ENCODE results near the gene HELZ2. TPM values are rescaled to one million over a fixed set of nuclear protein-coding genes. Genes with fewer than 3 reads are reported as not detected.

Gene HELZ2
- polyA plus RNA-seq, 1 of the 3 experiments (the other 2 are of a cell fraction), result 7.6 TPM

DNA sequence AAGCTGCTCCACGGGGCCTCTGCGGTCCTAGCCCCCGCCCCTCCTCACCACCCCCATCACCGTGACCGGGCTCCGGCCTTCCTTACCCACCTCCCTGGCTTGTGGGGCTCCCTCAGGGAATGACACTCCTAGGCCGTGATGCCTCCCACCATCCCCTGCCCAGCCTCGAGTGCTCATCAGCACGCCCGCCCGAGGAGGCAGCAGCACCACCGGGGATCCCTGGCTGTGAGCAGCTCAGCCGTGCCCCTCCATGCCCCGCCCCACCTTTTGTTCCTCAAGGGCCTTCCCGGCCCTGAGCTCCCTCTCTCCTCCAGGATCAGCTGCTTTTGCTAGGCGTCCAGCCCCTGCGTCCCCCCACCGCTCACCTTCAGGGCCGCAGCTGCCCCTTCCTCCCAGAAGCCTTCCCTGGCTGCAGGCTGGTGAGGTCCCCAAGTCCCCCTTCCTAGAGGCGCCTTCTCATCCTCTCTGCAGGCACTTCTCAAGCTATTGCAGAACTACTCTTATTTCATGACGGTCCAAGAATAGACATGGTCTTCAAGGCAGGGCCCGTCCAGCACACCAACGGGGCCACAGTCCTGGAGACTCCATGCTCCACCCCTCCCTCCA lies 17.1 kb downstream of the HELZ2 start:
- no peaks in the 10 kb centered on the region for H4K20me1 ChIP-seq (ENCODE audit: insufficient read depth)
- no peaks in the 10 kb centered on the region for H3K9me3 ChIP-seq
- DNase-seq, result no peak
- H3K27ac ChIP-seq (ENCODE audit: low read depth in 2 of 2, low read length in 1 of 2), result no peak overlapping the region
- H3K9me2 ChIP-seq, result no peaks in the 10 kb centered on the region
- CTCF ChIA-PET, result interaction anchor here (1.8 kb wide), 1 partner anchor 19 kb away, joined by 5 read pairs; no protein-coding TSS in a partner anchor
- H3K27me3 ChIP-seq (ENCODE audit: insufficient read depth), result no peaks in the 10 kb centered on the region
- H3K4me3 ChIP-seq (ENCODE audit: low read depth in 2 of 2, low read length in 1 of 2), result no peak overlapping the region
- H3K9ac ChIP-seq, result no peak overlapping the region
- no peaks in the 10 kb centered on the region for H3K79me2 ChIP-seq (ENCODE audit: insufficient read depth)
- peaks cover 7% of the 10 kb centered on the region for H3F3A ChIP-seq (replicated peaks; ENCODE audit: insufficient read depth)
- no peak overlapping the region for H3K4me2 ChIP-seq
- H3K36me3 ChIP-seq (replicated peaks in 1 of 2; ENCODE audit: control insufficient read depth in 1 of 2, insufficient read depth in 2 of 2, low read length in 1 of 2), result peaks cover 0 to 11% of the 10 kb centered on the region in 2 experiments
- peaks cover 0 to 14% of the 10 kb centered on the region in 2 experiments; a peak in 1 of 4 replicates for H3K4me1 ChIP-seq (ENCODE audit: control insufficient read depth in 1 of 2, insufficient read depth in 2 of 2, low read depth in 1 of 2, low read length in 1 of 2)
- POLR2A ChIA-PET, result interaction anchor here (1.1 kb wide), 1 partner anchor 9 kb away, joined by 3 read pairs; no protein-coding TSS in a partner anchor
- H2AFZ ChIP-seq (ENCODE audit: low read depth), result no peak overlapping the region
- WGBS (ENCODE audit: low lambda C conversion rate), result 91% methylated on average over 16 of the region's 23 CpGs
- TF ChIP-seq JUND (IDR thresholded peaks at IDR 0.05) (no peak), TCF12 (IDR thresholded peaks at IDR 0.05) (no peak), SIN3A (IDR thresholded peaks at IDR 0.05; ENCODE audit: borderline replicate concordance, low read depth, low read length) (no peak), SMC3 (IDR thresholded peaks at IDR 0.05; ENCODE audit: low read depth, low read length) (no peak), RAD21 (IDR thresholded peaks at IDR 0.05; ENCODE audit: low read length) (no peak), ZBTB33 (IDR thresholded peaks at IDR 0.05; ENCODE audit: borderline replicate concordance, low read depth) (no peak), USF1 (IDR thresholded peaks at IDR 0.05; ENCODE audit: borderline replicate concordance, low read depth) (no peak), YY1 (IDR thresholded peaks at IDR 0.05; ENCODE audit: low read depth) (no peak), NFIC (IDR thresholded peaks at IDR 0.05; ENCODE audit: borderline replicate concordance) (no peak), POLR2AphosphoS5 (IDR thresholded peaks at IDR 0.05; ENCODE audit: low read depth, low read length) (no peak), TEAD4 (IDR thresholded peaks at IDR 0.05; ENCODE audit: borderline replicate concordance, insufficient read depth) (no peak)
- TF ChIP-seq, protein P1, sequence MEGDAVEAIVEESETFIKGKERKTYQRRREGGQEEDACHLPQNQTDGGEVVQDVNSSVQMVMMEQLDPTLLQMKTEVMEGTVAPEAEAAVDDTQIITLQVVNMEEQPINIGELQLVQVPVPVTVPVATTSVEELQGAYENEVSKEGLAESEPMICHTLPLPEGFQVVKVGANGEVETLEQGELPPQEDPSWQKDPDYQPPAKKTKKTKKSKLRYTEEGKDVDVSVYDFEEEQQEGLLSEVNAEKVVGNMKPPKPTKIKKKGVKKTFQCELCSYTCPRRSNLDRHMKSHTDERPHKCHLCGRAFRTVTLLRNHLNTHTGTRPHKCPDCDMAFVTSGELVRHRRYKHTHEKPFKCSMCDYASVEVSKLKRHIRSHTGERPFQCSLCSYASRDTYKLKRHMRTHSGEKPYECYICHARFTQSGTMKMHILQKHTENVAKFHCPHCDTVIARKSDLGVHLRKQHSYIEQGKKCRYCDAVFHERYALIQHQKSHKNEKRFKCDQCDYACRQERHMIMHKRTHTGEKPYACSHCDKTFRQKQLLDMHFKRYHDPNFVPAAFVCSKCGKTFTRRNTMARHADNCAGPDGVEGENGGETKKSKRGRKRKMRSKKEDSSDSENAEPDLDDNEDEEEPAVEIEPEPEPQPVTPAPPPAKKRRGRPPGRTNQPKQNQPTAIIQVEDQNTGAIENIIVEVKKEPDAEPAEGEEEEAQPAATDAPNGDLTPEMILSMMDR (IDR thresholded peaks at IDR 0.05), result no peak

Data from SK-N-SH (cell line).